Stimulated activated CD8-positive, alpha-beta memory T cell treated with anti-CD3 and anti-CD28 coated beads, Interleukin-15, amount 100 ng/mL, for 1 hour (primary cell): ENCODE data around the gene LAPTM4A.

Experiments used
- DNase-seq: peaks from one replicate; pipeline ENCODE4 v3.0.0-alpha.2; 2020; ENCODE audit warnings: low read depth

LAPTM4A gene

DNA sequence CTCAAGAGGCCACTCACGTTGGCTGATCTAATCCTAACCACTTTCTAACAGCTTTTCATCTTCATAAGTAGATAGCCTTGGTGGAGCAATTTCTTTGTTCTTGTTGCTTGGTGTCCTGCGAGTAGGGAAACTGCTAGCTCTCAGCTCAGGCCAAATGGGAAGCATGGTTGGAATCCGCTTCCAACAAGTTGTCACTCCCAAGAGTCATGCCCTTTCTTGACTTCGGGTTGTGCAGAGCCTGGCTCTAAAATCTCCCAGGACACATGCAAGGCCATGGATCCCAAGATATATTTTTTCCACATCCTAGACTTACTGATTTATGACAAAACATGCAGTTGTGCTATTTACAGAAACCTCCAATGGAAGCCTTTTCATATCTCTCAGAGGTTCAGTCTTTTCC, 31.7 kb downstream of the LAPTM4A start:
- DNase-seq: no peak

- DNase-seq: no peak
Measured at GRCh38 chr2:20018601-20019152, 32.8 kb downstream of the LAPTM4A start.

GRCh38 chr2:20016346-20016745, 35.1 kb downstream of the LAPTM4A start:
- DNase-seq: no peak

DNA sequence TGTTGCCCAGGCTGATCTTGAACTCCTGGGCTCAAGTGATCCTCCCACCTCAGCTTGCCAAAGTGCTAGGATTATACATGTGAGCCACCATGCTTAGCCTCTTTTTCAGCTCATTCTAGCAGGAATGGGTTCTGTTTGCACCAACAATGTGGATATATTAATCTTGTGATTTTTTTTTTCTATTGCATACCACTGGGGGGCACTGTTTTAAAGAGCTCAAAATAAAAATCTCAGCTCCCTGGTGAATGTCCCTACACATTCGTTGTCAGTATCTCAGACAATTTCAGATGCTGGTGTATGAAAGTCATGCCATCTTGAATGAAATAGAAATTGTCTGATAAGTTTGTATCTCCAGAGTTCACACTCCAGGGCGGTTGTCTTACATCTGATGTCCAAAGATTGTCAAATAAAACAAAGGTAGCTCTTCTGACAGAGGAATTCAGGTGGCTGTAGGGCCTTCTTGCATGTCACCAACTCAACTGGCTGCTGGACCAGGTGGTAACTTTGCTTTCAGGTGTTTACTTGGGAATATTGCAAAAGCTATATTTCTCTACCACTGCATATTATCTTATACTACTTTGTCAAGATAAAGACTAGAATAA, 35.8 kb downstream of the LAPTM4A start:
- no peak for DNase-seq

DNA sequence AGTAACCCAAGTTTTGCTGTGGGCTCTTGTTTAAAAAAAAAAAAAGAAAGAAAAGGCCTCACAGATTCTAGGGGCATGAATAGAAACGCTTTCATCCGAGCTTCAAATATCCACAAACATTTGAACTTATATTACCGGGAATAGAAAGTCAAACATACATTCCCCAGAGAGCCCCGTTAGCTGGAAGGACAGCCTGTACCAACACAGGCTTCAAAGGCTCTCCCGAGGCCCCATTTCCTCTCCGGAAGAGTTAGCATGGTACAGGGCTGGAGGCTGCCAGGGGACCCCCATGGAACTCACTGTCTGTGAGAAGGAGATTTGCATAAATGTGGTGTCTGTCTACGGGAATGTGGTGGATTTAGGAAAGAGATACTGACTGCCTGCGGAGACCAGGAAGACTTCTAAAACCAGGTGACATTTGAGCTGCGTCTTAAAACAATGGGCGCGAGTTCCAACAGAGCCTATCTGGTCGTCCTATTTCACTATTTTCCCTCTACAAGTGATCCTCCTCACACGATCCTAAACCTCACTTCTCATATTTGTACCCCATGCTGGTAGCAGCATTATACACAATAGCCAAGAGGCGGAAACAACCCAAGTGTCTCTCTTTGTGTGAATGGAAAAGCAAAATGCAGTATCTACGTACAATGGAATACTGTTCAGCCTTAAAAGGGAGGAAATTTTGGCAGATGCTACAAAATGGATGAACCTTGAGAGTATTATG, 38.1 kb downstream of the LAPTM4A start:
- DNase-seq: no peak

GRCh38 chr2:20012282-20013125, 38.9 kb downstream of the LAPTM4A start, which contains the start of gene MATN3:
TSS of gene MATN3 (minus strand) at chr2:20012668. CDS start at chr2:20012631, 37 bp downstream.
- no peak for DNase-seq

DNA sequence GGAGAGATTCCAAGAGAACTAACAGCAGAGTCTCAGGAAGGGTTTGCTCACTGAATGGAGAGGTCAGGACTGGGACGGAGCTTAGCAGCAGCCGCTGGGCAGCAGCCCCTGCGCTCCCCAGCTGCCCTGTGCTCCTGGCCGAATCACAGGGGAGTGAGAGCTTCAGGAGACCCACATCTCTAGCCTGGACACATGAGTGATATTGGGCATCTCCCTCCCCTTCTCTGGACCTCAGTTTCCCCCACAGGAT, 39.5 kb downstream of the LAPTM4A start:
- DNase-seq: no peak

- DNase-seq: no peak
Measured at GRCh38 chr2:20011276-20012031, 40.0 kb downstream of the LAPTM4A start.

DNA sequence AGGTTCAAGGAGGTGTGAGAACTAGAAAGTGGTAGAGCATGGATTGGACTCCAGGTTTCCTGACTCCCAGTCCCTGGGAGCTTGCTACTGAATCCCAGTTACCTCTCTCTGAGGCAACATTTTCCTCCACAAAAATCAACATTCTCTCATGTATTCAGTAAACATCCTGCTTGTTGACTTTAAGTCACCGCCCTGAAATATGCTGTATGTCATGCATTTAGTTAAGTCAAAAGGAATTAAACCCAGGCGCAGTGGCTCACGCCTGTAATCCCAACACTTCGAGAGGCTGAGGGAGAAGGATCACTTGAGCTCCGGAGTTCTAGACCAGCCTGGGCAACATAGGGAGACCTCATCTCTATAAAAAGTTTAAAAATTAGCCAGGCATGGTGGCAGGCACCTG, 42.7 kb downstream of the LAPTM4A start:
- no peak for DNase-seq

- no peak for DNase-seq
Measured at GRCh38 chr2:20005891-20006470, 45.4 kb downstream of the LAPTM4A start.

DNA sequence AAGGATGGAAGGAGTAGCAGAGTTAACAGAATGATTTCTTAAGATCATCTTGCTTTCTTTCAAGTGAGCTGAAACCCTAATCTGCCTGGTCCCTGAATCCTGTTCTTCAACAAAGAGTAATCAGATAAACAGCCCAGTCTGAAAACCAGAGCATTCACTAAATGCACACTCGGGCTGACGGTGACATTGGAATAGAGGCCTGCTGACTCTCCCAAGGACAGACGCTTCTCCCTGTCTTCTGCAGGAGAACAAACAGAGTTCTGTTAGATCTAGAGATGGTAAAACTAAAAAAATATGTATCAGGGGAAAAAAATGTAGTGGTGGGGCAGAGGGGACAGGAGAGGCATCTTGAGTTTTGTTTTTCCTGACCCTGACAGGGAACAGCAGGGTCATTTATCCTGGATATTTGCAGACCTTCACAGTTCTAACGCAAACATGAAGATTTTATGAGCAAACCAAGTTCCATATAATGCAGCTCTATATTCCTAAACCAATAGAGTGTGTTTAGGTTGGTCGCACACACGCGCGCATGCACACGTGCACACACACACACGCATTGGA, 46.3 kb downstream of the LAPTM4A start:
- DNase-seq: no peak

DNA sequence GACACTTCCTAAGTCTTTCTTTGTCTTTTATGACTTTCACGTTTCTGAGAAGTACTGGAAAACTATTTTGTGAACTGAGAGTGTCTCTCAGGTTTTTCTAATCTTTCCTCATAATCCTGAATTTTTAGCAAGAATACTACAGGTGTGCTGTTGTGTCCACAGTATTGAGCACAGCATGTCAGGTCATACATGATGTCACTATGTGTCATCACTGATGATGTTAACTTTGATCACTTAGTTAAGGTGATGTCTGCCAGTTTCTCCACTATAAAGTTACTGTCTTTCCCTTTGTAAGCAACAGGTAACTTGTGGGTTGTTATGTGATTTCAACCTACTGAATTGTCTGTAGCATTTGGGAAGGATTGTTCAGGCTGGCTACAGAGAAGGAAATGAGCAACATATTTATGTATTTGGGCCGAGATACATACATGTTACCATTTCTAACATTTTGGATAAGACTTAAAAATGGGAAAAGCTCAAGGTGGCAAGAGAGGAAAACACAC, 50.0 kb downstream of the LAPTM4A start:
- DNase-seq: no peak

DNA sequence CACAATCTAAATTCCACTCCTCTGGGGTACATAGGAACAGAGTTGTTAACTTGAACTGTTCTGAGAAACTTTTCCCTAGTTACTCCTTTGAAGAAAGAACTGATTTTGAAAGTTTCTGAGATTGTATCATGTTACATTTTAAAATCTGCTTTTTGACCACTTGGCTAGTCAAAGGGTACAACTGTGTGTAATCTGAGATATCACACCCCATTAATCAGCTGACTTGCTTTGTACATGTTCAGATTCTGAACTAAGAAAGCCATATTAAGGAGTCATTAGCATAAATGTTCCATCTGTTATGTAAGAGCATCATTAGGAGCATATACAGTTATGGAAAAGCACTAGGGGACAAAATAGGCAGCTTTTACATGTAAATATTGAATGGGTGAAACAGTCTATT, 57.7 kb downstream of the LAPTM4A start:
- DNase-seq: no peak

DNA sequence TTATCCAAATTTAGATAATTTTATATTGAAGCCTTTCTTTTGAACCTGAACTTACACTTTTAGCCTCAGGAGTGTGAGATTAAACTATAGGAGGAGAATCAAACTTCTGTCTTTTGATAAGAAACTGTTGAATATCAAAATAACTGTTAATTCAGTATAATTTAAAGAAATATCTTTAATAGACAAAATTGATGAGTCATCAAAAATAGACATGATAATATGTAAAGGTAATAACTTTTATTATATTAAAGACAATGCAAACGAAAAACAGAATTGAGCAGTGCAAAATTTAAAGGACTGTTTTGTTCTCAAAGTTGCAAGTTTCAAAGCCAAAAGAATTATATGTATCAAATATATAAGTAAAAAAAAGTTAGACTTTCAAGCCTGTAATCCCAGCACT, 59.5 kb downstream of the LAPTM4A start:
- DNase-seq: no peak

- no peak for DNase-seq
Measured at GRCh38 chr2:19990416-19990728, 61.1 kb downstream of the LAPTM4A start.

- DNase-seq: peak; percentile 82
Measured at GRCh38 chr2:19989667-19990415, 61.6 kb downstream of the LAPTM4A start, which contains the start of gene WDR35. TSS of gene WDR35 (minus strand) at chr2:19990105. CDS start at chr2:19990015, 90 bp downstream.

DNA sequence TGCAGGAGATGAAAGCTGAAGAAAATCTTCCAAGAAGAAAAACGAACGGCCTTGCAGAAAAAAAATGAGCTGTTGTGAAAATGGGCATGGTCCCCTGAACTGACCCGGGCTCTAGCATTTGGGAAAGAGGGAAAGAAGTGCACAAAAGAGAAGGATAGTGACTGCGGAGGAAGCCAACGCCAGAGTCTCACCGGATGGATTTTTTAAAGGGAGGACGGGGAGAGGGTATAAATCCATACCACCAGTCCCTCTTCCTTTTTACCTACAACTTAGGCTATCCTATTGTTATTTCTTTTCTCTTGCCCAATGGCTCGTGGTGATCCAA, 62.1 kb downstream of the LAPTM4A start:
- no peak for DNase-seq

- DNase-seq: no peak
Measured at GRCh38 chr2:19988600-19988999, 62.8 kb downstream of the LAPTM4A start.

DNA sequence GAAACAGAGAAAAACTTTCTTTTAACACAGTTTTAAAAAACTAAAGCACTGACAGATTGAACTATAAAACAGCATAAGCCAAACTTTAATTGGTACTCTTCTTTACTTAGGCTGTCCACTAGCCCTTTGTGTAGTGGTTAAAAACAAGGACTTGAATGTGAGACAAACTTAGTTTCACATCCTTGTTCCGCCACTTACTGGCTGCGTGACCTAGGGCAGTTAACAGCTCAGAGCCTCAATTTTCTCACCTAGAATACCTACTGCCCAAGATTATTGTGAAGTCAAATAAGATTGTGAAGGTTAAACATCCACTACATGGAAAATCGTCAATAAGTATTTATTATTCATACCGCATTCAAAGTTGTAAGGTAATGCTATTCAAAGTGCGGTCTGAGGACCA, 63.5 kb downstream of the LAPTM4A start:
- no peak for DNase-seq
